A549 (cell line): ENCODE data around the gene UBE2E3. TPM values are rescaled to one million over a fixed set of nuclear protein-coding genes. Genes with fewer than 3 reads are reported as not detected.
A peak's percentile ranks its signal among the peaks of the same experiment; 100 is the strongest.

ENCODE experiments used
- ATAC-seq, 2 experiments: fragments of 200-7000 bp in 1 of 2; fragments of >200 bp in 1 of 2; cut with Nextera tagmentation in 1 of 2; cut with Tn5 transposase in 1 of 2; 3 replicates each; pipeline versions ENCODE4 v1.8.0 to v1.9.1; 2018 to 2020; ENCODE audit warnings: mild to moderate bottlenecking in 1 of 2, moderate library complexity in 1 of 2
- CTCF ChIA-PET: fragments of 300-600 bp; sonication (Branson Sonifier 250); formaldehyde crosslinking; extraction: SDS; loops from one replicate; lab custom pipeline; 2021; ENCODE audit warnings: antibody characterized with exemption, inconsistent platforms; lab: Yijun Ruan, JAX
- POLR2A ChIA-PET: fragments of 350-600 bp; formaldehyde crosslinking; extraction: SDS; loops from one replicate; lab custom pipeline; 2021; ENCODE audit warnings: antibody characterized with exemption, inconsistent platforms; lab: Yijun Ruan, JAX
- DNase-seq, 2 experiments: peaks; one replicate each; pipeline versions ENCODE4 v3.0.0 to v3.0.0-alpha.2; 2011 to 2016; ENCODE audit warnings: low read depth in 1 of 2, low spot score in 1 of 2
- FAIRE-seq: peaks from 2 replicates; lab custom pipeline; 2011; peaks lifted over from hg19 to GRCh38; lab: Jason Lieb, UNC
- H3K27ac ChIP-seq, 2 experiments: fragments of >200 bp; sonication (Bioruptor Twin); formaldehyde crosslinking; 3 replicates each; pipeline ENCODE4 v1.5.1; 2016 to 2017
- H3K4me1 ChIP-seq: fragments of >200 bp; sonication (Bioruptor Twin); formaldehyde crosslinking; 3 replicates; pipeline ENCODE4 v1.6.1; 2016
- H3K4me2 ChIP-seq: fragments of >200 bp; sonication (Bioruptor Twin); formaldehyde crosslinking; 3 replicates; pipeline ENCODE4 v1.6.1; 2016
- H3K4me3 ChIP-seq: fragments of >200 bp; sonication (Bioruptor Twin); formaldehyde crosslinking; 3 replicates; pipeline ENCODE4 v1.5.1; 2016
- H3K9me3 ChIP-seq: fragments of >200 bp; sonication (Bioruptor Twin); formaldehyde crosslinking; 3 replicates; pipeline ENCODE4 v1.6.1; 2016
- CBX8 ChIP-seq: fragments of 200-600 bp; sonication (generic); IDR thresholded peaks from 2 replicates; pipeline ENCODE4 v1.6.1; 2016
- CHD2 ChIP-seq: fragments of 150-350 bp; IDR thresholded peaks from 2 replicates; pipeline ENCODE4 v1.6.1; 2014; ENCODE audit warnings: low read length; ENCODE audit not compliant: partially characterized antibody
- CHD4 ChIP-seq: fragments of 200-600 bp; sonication (generic); IDR thresholded peaks from 2 replicates; pipeline ENCODE4 v1.6.1; 2016; ENCODE audit warnings: antibody characterized with exemption, mild to moderate bottlenecking, borderline replicate concordance
- EHMT2 ChIP-seq: fragments of 200-600 bp; sonication (generic); IDR thresholded peaks from 2 replicates; pipeline ENCODE4 v1.6.1; 2016; ENCODE audit warnings: antibody characterized with exemption, low read depth, mild to moderate bottlenecking, moderate library complexity
- FOSB ChIP-seq: fragments of 250-450 bp; sonication (Bioruptor Pico); IDR thresholded peaks from 2 replicates; pipeline ENCODE4 v1.5.0; 2020; ENCODE audit warnings: mild to moderate bottlenecking, moderate library complexity
- FOSL2 ChIP-seq, 2 experiments: fragments of 450-650 bp in 1 of 2; fragments of >200 bp in 1 of 2; sonication (Bioruptor Twin) in 1 of 2; formaldehyde crosslinking; IDR thresholded peaks; 2 replicates each; pipeline versions ENCODE4 v1.5.0 to v1.6.1; 2016 to 2020; ENCODE audit warnings: mild to moderate bottlenecking in 1 of 2, moderate library complexity in 1 of 2
- FOXS1 ChIP-seq: fragments of 250-450 bp; sonication (Bioruptor Pico); IDR thresholded peaks from 2 replicates; pipeline ENCODE4 v1.5.0; 2020; ENCODE audit warnings: mild to moderate bottlenecking, moderate library complexity
- GATA3 ChIP-seq: IDR thresholded peaks from 2 replicates; pipeline ENCODE4 v1.6.1; 2012; ENCODE audit warnings: borderline replicate concordance
- HEYL ChIP-seq: fragments of 250-450 bp; sonication (Bioruptor Pico); IDR thresholded peaks from 2 replicates; pipeline ENCODE4 v1.8.0; 2021; ENCODE audit warnings: mild to moderate bottlenecking, moderate library complexity
- HOXA7 ChIP-seq: fragments of 250-450 bp; sonication (Bioruptor Pico); IDR thresholded peaks from 2 replicates; pipeline ENCODE4 v1.5.0; 2020; ENCODE audit warnings: mild to moderate bottlenecking, moderate library complexity
- HOXB13 ChIP-seq: fragments of 250-450 bp; sonication (Bioruptor Pico); IDR thresholded peaks from 2 replicates; pipeline ENCODE4 v1.5.0; 2020; ENCODE audit warnings: low read depth, mild to moderate bottlenecking, moderate library complexity
- JUN ChIP-seq, 2 experiments: fragments of >200 bp; sonication (Bioruptor Twin); formaldehyde crosslinking; IDR thresholded peaks; 2 replicates in 1 of 2; 3 replicates in 1 of 2; pipeline ENCODE4 v1.6.1; 2016 to 2017
- MAFK ChIP-seq: fragments of 450-650 bp; IDR thresholded peaks from 2 replicates; pipeline ENCODE4 v1.6.1; 2014; ENCODE audit not compliant: partially characterized antibody
- MYC ChIP-seq: IDR thresholded peaks from 2 replicates; pipeline ENCODE4 v1.6.1; 2012; ENCODE audit warnings: mild to moderate bottlenecking, inconsistent platforms, low read length, improper control_type of control experiment, borderline replicate concordance
- NR3C1 ChIP-seq: fragments of >200 bp; sonication (Bioruptor Twin); formaldehyde crosslinking; IDR thresholded peaks from 3 replicates; pipeline ENCODE4 v1.6.1; 2017
- PHF8 ChIP-seq: fragments of 200-600 bp; sonication (generic); IDR thresholded peaks from 2 replicates; pipeline ENCODE4 v1.6.1; 2016; ENCODE audit warnings: low read depth, mild to moderate bottlenecking, antibody characterized with exemption, moderate library complexity, borderline replicate concordance
- POLR2A ChIP-seq: IDR thresholded peaks from 2 replicates; pipeline ENCODE4 v1.6.1; 2012; ENCODE audit warnings: mild to moderate bottlenecking, low read length
- RAD21 ChIP-seq, 2 experiments: fragments of >200 bp in 1 of 2; sonication (Bioruptor Twin) in 1 of 2; formaldehyde crosslinking in 1 of 2; IDR thresholded peaks in 1 of 2; conservative IDR thresholded peaks in 1 of 2; 2 replicates in 1 of 2; 3 replicates in 1 of 2; pipeline ENCODE4 v1.6.1; 2012 to 2018; ENCODE audit warnings: inconsistent platforms in 1 of 2
- RNF2 ChIP-seq: fragments of 200-600 bp; sonication (generic); IDR thresholded peaks from 2 replicates; pipeline ENCODE4 v1.6.1; 2016; ENCODE audit warnings: low read depth, mild to moderate bottlenecking, antibody characterized with exemption, moderate library complexity, borderline replicate concordance
- SMC3 ChIP-seq: fragments of >200 bp; sonication (Bioruptor Twin); formaldehyde crosslinking; IDR thresholded peaks from 3 replicates; pipeline ENCODE4 v1.6.1; 2018; ENCODE audit warnings: inconsistent platforms
- TFCP2L1 ChIP-seq: fragments of 250-450 bp; sonication (Bioruptor Pico); IDR thresholded peaks from 2 replicates; pipeline ENCODE4 v1.5.0; 2021; ENCODE audit warnings: mild to moderate bottlenecking
- ZNF302 ChIP-seq: fragments of 250-450 bp; sonication (Bioruptor Pico); IDR thresholded peaks from 2 replicates; pipeline ENCODE4 v1.9.0; 2021; ENCODE audit warnings: inconsistent platforms, mild to moderate bottlenecking, moderate library complexity
- WGBS: methylation state at CpG from one replicate; pipeline ENCODE4 v1.1.6; 2017; ENCODE audit errors: missing lambda C conversion rate; 5-methylcytosine and 5-hydroxymethylcytosine counted together
- polyA minus RNA-seq: library from RNA; depleted of rRNA, polyadenylated mRNA; stranded (reverse); fragments of >200 nt; gene quantifications from 2 replicates; pipeline ENCODE4 v1.2.3, GENCODE V29; 2011; rRNA and poly(A)+ RNA removed
- polyA plus RNA-seq, 4 experiments: library from polyadenylated mRNA; depleted of rRNA in 3 of 4; stranded (reverse); fragments of >200 nt; fragmentation: RNase III in 1 of 4; extraction: RNeasy Plus Mini Kit Qiagen cat#74134 plus additional on column Dnase treatment in 1 of 4; gene quantifications; 2 replicates in 3 of 4; 3 replicates in 1 of 4; pipeline ENCODE4 v1.2.3, GENCODE V29; 2011 to 2017
- TF ChIP-seq, protein P1 (sequence below): fragments of 450-650 bp; IDR thresholded peaks from 2 replicates; pipeline ENCODE4 v1.6.1; 2014; ENCODE audit warnings: antibody characterized with exemption
- TF ChIP-seq, protein P2 (sequence below): fragments of 150-350 bp; IDR thresholded peaks from 2 replicates; pipeline ENCODE4 v1.6.1; 2014; ENCODE audit warnings: low read depth, mild to moderate bottlenecking, low read length
- TF ChIP-seq, protein P3 (sequence below): fragments of 250-450 bp; sonication (Bioruptor Pico); IDR thresholded peaks from 2 replicates; pipeline ENCODE4 v1.5.0; 2021; ENCODE audit warnings: mild to moderate bottlenecking, moderate library complexity, borderline replicate concordance
- TF ChIP-seq, protein P4 (sequence below): fragments of >200 bp; sonication (Bioruptor Twin); formaldehyde crosslinking; IDR thresholded peaks from 3 replicates; pipeline ENCODE4 v1.6.1; 2016
- TF ChIP-seq, protein P5 (sequence below): fragments of >200 bp; sonication (Bioruptor Twin); formaldehyde crosslinking; IDR thresholded peaks from 3 replicates; pipeline ENCODE4 v1.5.1; 2016
- TF ChIP-seq, protein P6 (sequence below): IDR thresholded peaks from 2 replicates; pipeline ENCODE4 v1.6.1; 2012
- TF ChIP-seq, protein P7 (sequence below): IDR thresholded peaks from 2 replicates; pipeline ENCODE4 v1.6.1; 2012; ENCODE audit warnings: low read depth, borderline replicate concordance

Gene UBE2E3
- 70.6 and 104 TPM in 2 replicates for polyA plus RNA-seq (2011; rRNA removed)
- polyA plus RNA-seq (2012; cell fraction: cytosol; rRNA removed), result 49.3 and 54.9 TPM in 2 replicates
- 18.6 and 28.5 TPM in 2 replicates for polyA plus RNA-seq (2012; cell fraction: nucleus; rRNA removed)
- 54.0 to 59.7 TPM (median 55.4 TPM) in 3 replicates for polyA plus RNA-seq (2017; fragmentation: RNase III; extraction: RNeasy Plus Mini Kit Qiagen cat#74134 plus additional on column Dnase treatment)
- 31.1 and 31.4 TPM in 2 replicates for polyA minus RNA-seq

DNA sequence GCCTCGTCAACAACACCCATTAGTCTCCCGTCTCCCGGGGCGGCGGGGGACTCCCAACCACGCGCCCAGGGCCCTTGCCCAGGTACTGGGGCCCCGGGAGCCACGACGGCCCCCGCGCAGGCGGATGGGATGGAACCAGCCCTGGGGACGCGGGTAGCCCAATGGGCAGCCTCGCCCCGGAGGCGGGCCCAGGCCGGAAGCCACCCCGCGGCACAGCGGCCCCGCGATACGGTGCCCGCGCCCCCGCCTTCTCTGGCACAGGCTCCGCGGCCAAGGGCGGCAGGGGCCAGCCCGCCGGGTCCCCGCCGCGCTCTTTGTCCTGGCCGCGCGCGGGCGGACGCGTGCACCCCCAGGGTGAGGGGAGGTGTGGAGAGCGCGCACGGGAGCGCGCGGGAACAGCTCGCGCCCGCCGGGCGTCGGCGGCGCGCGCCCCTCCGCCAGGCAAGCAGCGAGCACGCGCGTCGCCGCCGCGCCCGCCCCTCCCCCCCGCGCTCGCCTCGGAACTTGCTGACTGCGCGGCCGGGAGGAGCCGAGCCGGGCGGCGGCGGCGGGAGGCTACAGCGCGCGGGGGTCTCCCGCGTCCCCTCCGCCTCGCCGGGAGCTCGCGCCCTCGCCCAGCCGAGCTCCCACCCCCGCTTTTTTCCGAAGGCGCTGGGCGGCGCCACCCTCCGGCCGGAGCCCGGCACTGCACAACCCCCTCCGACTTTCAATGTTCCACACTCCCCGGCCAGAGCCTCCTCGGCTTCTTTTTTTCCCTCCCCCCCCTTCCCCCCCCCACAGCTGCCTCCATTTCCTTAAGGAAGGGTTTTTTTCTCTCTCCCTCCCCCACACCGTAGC lies at the start of gene UBE2E3:
TSS of gene UBE2E3 (plus strand) at position 500 of the 837 bp plus-strand sequence. CDS start 1,438 bp downstream, outside the sequence.
- 2% methylated on average over 27 of the region's 106 CpGs for WGBS
- TF ChIP-seq SMC3 (peak; percentile 69; the same call in 2 of the 3 replicates), HOXA7 (no peak), TFCP2L1 (no peak), JUN (IDR thresholded peaks at IDR 0.05) (peak; percentile 45 to 49; a peak in 3 of 5 replicates), MAFK (peak; percentile 74), PHF8 (peak; percentile 59; the same call in 1 of the 2 replicates), FOXS1 (CRISPR knock-in tag) (no peak), RAD21 (conservative IDR thresholded peaks at IDR 0.05 in 1 of 2, IDR thresholded peaks at IDR 0.05 in 1 of 2) (peak; percentile 41 to 62), GATA3 (no peak), CHD4 (no peak), FOSB (no peak), NR3C1 (no peak), CBX8 (no peak), MYC (no peak), ZNF302 (CRISPR knock-in tag) (no peak), POLR2A (peak; percentile 42), HEYL (no peak), CHD2 (no peak), FOSL2 (IDR thresholded peaks at IDR 0.05) (no peak), FOSL2 (CRISPR knock-in tag; IDR thresholded peaks at IDR 0.05) (no peak), HOXB13 (CRISPR knock-in tag) (peak; percentile 21; the same call in 1 of the 2 replicates), EHMT2 (no peak), RNF2 (no peak; the same call in 1 of the 2 replicates)
- TF ChIP-seq, protein P1, sequence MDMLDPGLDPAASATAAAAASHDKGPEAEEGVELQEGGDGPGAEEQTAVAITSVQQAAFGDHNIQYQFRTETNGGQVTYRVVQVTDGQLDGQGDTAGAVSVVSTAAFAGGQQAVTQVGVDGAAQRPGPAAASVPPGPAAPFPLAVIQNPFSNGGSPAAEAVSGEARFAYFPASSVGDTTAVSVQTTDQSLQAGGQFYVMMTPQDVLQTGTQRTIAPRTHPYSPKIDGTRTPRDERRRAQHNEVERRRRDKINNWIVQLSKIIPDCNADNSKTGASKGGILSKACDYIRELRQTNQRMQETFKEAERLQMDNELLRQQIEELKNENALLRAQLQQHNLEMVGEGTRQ, result no peak
- TF ChIP-seq, protein P2, sequence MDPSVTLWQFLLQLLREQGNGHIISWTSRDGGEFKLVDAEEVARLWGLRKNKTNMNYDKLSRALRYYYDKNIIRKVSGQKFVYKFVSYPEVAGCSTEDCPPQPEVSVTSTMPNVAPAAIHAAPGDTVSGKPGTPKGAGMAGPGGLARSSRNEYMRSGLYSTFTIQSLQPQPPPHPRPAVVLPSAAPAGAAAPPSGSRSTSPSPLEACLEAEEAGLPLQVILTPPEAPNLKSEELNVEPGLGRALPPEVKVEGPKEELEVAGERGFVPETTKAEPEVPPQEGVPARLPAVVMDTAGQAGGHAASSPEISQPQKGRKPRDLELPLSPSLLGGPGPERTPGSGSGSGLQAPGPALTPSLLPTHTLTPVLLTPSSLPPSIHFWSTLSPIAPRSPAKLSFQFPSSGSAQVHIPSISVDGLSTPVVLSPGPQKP, result no peak
- TF ChIP-seq, protein P3, sequence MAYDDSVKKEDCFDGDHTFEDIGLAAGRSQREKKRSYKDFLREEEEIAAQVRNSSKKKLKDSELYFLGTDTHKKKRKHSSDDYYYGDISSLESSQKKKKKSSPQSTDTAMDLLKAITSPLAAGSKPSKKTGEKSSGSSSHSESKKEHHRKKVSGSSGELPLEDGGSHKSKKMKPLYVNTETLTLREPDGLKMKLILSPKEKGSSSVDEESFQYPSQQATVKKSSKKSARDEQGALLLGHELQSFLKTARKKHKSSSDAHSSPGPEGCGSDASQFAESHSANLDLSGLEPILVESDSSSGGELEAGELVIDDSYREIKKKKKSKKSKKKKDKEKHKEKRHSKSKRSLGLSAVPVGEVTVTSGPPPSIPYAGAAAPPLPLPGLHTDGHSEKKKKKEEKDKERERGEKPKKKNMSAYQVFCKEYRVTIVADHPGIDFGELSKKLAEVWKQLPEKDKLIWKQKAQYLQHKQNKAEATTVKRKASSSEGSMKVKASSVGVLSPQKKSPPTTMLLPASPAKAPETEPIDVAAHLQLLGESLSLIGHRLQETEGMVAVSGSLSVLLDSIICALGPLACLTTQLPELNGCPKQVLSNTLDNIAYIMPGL (CRISPR knock-in tag), result no peak
- TF ChIP-seq, protein P4, sequence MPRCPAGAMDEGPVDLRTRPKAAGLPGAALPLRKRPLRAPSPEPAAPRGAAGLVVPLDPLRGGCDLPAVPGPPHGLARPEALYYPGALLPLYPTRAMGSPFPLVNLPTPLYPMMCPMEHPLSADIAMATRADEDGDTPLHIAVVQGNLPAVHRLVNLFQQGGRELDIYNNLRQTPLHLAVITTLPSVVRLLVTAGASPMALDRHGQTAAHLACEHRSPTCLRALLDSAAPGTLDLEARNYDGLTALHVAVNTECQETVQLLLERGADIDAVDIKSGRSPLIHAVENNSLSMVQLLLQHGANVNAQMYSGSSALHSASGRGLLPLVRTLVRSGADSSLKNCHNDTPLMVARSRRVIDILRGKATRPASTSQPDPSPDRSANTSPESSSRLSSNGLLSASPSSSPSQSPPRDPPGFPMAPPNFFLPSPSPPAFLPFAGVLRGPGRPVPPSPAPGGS, result peak; percentile 43; the same call in 1 of the 3 replicates
- TF ChIP-seq, protein P5, sequence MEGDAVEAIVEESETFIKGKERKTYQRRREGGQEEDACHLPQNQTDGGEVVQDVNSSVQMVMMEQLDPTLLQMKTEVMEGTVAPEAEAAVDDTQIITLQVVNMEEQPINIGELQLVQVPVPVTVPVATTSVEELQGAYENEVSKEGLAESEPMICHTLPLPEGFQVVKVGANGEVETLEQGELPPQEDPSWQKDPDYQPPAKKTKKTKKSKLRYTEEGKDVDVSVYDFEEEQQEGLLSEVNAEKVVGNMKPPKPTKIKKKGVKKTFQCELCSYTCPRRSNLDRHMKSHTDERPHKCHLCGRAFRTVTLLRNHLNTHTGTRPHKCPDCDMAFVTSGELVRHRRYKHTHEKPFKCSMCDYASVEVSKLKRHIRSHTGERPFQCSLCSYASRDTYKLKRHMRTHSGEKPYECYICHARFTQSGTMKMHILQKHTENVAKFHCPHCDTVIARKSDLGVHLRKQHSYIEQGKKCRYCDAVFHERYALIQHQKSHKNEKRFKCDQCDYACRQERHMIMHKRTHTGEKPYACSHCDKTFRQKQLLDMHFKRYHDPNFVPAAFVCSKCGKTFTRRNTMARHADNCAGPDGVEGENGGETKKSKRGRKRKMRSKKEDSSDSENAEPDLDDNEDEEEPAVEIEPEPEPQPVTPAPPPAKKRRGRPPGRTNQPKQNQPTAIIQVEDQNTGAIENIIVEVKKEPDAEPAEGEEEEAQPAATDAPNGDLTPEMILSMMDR, result peak; percentile 75
- TF ChIP-seq, protein P6, sequence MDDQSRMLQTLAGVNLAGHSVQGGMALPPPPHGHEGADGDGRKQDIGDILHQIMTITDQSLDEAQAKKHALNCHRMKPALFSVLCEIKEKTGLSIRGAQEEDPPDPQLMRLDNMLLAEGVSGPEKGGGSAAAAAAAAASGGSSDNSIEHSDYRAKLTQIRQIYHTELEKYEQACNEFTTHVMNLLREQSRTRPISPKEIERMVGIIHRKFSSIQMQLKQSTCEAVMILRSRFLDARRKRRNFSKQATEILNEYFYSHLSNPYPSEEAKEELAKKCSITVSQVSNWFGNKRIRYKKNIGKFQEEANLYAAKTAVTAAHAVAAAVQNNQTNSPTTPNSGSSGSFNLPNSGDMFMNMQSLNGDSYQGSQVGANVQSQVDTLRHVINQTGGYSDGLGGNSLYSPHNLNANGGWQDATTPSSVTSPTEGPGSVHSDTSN, result no peak
- TF ChIP-seq, protein P7, sequence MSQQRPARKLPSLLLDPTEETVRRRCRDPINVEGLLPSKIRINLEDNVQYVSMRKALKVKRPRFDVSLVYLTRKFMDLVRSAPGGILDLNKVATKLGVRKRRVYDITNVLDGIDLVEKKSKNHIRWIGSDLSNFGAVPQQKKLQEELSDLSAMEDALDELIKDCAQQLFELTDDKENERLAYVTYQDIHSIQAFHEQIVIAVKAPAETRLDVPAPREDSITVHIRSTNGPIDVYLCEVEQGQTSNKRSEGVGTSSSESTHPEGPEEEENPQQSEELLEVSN, result peak; percentile 24; the same call in 1 of the 2 replicates

More for the DNA sequence above, at the start of gene UBE2E3:
- ChIA-PET CTCF (interaction anchor here (0.6 to 3.0 kb wide), 27 partner anchors 9 to 968 kb away, joined by 3 to 16 read pairs (median 4); no protein-coding TSS in a partner anchor), POLR2A (interaction anchor here (0.5 to 1.9 kb wide), 12 partner anchors 11 to 1735 kb away, joined by 3 to 10 read pairs (median 4); no protein-coding TSS in a partner anchor)
- Histone ChIP-seq H3K4me2 (peak within 1 kb of the TSS; percentile 89), H3K27ac (peak within 1 kb of the TSS; percentile 93 to 94), H3K4me1 (peaks cover 30% of the 10 kb centered on the region), H3K4me3 (peak within 1 kb of the TSS; percentile 91), H3K9me3 (no peaks in the 10 kb centered on the region)
- DNase-seq (peak; percentile 63 to 77), FAIRE-seq (no peak), ATAC-seq (peak; percentile 92 to 95)
